ENCODE results near the gene GSTM3.

GSTM3 gene

DNA sequence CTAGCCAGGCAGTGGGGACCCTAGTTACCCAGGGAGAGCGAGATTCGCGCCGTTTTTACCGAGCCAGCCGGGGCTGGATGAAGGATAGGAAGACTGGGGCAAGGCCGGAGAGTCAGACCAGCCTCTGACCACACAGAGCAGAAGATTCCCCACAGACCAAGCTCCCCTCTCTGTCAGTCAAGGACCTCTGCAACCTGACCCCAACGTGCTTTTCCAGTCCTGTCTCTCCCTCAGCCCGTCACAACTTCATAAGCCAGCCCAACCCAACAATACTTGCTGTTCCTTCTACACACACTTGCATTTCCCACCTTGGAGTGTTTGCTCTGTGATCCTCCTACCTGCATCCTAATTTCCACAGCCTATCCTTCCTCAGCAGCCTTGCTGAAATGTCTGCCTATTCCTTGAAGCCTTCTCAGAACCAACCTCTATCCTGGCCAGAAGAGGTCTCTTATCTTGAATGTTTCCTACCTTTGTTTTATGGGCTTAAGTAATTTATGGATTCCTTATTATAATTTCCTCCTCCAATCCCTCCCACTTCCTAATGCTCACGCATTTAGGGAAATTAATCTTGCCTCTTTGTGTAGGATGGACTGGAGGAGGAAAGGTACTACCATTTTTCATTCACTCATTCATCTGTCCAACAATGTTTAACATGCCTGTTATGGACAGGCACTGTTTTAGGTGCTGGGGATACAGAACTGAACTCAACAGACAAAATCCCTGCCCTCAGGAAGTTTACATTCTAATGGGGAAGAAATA lies at the start of gene GSTM3:
GSTM3 (minus strand) TSS at position 424 of the 759 bp plus-strand sequence. CDS start 751 bp downstream, outside the sequence.
- Histone ChIP-seq H3K27me3 (ENCODE audit: low read depth) (no peaks in the 10 kb centered on the region; the same call in 1 of the 2 replicates), H3K4me3 (peak within 1 kb of the TSS; percentile 40), H3K4me1 (peaks cover 5% of the 10 kb centered on the region), H3K36me3 (replicated peaks) (no peaks in the 10 kb centered on the region; the same call in 1 of the 2 replicates), H3K9me3 (no peaks in the 10 kb centered on the region; the same call in 1 of the 2 replicates)
- DNase-seq (ENCODE audit: low spot score in 2 of 2): no peak
- in situ Hi-C loops (cut with MboI; ENCODE audit: low sequenced_read_pairs): no loop called here

DNA sequence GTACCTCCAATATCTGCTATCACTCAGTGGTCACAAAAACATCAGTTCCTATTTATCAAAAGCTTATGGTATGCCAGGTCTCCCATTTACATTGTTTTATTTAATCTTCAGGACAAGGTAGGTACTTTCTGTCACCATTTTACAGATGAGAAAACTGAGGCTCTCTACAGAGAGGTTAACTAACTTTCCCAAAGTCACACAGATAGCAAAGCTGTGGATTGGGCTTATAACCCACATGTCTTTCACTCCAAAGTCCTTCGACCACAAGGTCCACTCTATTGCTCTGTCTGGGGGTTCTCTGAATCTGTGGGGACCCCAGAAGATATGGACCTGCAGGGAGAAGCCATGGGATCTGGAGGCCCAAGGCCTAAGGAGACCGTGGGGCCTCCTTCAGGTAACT lies 49.5 kb upstream of the GSTM3 start:
- in situ Hi-C loops (cut with MboI; ENCODE audit: low sequenced_read_pairs): no loop called here
- H3K9me3 ChIP-seq: no peaks in the 10 kb centered on the region
- H3K36me3 ChIP-seq (replicated peaks): no peaks in the 10 kb centered on the region
- H3K27me3 ChIP-seq (ENCODE audit: low read depth): no peaks in the 10 kb centered on the region
- no peak overlapping the region for H3K4me3 ChIP-seq
- DNase-seq (ENCODE audit: low spot score in 2 of 2): no peak
- peaks cover 28% of the 10 kb centered on the region for H3K4me1 ChIP-seq

DNA sequence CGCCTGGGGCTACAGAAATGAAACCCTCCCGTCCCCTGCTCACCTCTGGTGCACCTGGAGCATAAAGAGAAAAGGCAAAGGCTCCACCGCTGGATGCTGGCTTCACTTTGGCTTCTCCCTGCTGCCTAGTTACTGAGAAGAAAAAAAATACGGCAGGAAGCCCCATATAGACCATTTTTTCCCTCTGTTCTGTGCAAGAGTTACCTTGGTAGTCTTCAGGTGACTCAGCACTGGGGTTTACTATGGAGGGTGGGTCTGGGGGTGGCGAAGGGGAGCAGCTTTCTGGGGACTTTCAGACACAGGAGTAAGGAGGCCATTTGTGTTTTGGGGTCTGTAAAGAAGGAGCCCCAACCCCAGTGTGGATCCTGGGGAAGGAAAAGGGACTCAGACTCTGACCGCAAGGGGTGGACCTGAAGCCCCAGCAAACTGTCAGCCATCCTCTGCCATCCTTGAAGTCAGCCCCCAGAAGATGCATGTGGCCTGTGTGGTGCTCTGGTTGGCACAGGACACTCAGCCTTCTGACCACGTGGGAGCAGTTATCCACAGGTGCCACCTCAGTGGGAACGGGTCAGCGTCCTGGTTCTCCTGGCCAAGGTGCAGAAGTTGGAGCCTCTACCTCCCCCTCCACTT lies 48.8 kb upstream of the GSTM3 start:
- Histone ChIP-seq H3K9me3 (no peaks in the 10 kb centered on the region), H3K4me1 (peaks cover 28% of the 10 kb centered on the region), H3K36me3 (replicated peaks) (no peaks in the 10 kb centered on the region), H3K27me3 (ENCODE audit: low read depth) (no peaks in the 10 kb centered on the region), H3K4me3 (no peak overlapping the region)
- in situ Hi-C loops (cut with MboI; ENCODE audit: low sequenced_read_pairs): no loop called here
- DNase-seq (ENCODE audit: low spot score in 2 of 2): no peak

DNA sequence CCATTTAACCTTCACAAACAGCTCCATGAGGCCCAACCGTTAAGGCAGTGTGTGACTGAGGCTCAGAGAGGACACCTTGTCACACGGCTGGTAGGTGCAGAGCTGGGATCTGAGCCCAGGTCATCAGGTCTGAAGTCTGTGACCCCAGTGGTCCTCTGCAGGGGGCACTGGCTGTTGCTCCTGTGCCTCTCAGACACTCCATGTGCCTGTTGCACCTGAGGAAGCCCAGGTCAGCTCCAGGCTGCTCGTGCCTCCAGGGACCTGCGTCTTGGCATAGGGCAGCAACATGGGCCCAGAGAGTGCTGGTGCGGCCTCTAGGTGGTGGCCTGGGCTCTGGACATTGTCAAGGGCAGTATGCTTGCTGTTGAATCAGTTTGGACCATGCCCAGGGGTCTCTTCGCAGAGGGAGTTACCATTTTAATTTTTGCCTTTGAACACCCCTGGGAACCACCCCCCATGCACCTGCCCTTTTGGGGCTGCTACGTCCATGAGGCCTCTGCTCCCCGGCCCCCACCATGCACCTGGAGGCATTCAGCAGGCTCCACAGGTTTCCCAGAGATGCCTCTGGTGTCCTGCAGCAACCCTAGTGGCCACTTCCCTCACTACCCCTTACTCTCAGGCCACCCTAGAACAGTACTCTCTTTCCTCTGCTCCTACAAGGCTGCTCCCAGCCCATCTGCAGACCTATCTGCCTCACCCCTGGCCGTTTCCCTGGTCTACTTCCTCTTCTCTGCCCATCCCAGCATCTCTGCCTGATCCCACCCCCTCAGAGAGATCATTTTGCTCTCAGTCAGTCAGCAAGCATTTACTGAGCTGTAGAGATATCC lies 48.1 kb upstream of the GSTM3 start:
- in situ Hi-C loops (cut with MboI; ENCODE audit: low sequenced_read_pairs): no loop called here
- H3K36me3 ChIP-seq (replicated peaks): no peaks in the 10 kb centered on the region
- peaks cover 24% of the 10 kb centered on the region for H3K4me1 ChIP-seq
- H3K27me3 ChIP-seq (ENCODE audit: low read depth): no peaks in the 10 kb centered on the region
- no peaks in the 10 kb centered on the region for H3K9me3 ChIP-seq
- DNase-seq (ENCODE audit: low spot score in 2 of 2): peak in 1 of 2 experiments; percentile 32
- no peak overlapping the region for H3K4me3 ChIP-seq

DNA sequence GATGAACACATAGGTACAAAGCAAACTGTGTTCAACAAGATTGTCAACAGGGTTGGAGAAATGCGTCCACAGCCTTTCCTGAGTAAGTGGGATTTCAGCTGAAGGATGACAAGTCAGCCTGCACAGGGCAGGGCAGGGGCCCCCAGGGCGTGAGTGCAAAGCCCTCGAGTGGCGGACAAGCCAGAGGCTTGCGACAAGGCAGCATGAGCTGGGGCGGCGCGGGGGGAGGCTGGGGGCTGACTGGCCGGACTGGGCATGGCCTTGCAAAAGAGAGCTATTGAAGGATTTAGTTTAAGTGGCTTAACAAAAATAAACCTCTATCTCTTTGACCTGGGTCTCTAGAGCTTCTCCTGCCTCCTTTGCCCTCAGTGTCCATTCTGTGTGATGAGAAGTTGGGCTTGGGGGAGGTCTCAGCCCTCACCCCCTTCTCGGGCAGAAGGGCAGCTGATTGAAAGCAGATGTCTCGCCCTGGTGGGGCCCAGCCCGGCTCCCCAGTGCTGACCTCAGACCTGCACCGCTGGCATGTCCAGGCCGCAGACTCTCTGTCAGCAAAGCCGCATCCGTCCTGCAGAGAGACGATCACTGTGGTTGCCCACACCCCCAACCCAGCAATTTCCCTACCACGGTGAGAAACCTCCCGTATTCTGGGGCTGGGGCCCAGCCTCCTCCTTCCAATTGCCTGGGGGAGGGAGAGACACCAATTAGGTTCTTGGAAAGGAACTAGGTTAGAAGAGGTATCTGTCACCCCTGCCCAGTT lies 47.2 kb upstream of the GSTM3 start:
- no peaks in the 10 kb centered on the region for H3K27me3 ChIP-seq (ENCODE audit: low read depth)
- no peaks in the 10 kb centered on the region for H3K36me3 ChIP-seq (replicated peaks)
- no peak overlapping the region for H3K4me3 ChIP-seq
- no peaks in the 10 kb centered on the region for H3K9me3 ChIP-seq
- in situ Hi-C loops (cut with MboI; ENCODE audit: low sequenced_read_pairs): no loop called here
- no peak for DNase-seq (ENCODE audit: low spot score in 2 of 2)
- peaks cover 15% of the 10 kb centered on the region for H3K4me1 ChIP-seq

DNA sequence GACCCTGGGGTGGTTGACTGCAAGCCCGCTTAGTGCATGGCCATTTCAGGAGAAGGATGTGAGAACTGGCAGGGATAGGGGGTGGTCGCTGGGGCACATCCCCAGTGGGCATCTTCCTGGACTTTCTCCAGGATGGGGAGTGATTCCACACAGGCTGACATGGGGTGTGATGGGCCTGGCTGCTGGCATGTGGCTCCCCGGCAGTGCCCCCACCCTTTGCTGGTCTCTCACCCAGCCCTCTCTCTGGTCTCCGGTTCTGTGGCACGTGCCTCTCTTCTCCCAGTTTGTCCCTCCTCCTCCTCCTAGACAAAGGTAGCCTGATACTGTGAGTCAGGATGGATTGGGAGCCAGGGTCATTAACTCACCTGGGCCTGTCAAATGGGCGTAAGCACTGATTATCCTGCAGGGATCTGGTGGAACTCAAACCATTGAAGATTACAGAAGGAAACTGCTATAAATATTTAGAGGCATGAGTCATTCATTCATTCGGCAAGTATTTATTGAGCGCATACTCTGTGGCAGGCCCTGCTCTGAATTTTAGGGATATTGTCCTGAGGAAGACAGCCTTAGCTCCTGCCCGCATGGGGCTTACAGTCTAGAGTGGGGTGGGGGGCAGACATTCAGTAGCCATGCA lies 46.5 kb upstream of the GSTM3 start:
- H3K4me1 ChIP-seq: peaks cover 8% of the 10 kb centered on the region
- in situ Hi-C loops (cut with MboI; ENCODE audit: low sequenced_read_pairs): no loop called here
- H3K4me3 ChIP-seq: no peak overlapping the region
- H3K9me3 ChIP-seq: no peaks in the 10 kb centered on the region
- H3K27me3 ChIP-seq (ENCODE audit: low read depth): no peaks in the 10 kb centered on the region
- DNase-seq (ENCODE audit: low spot score in 2 of 2): no peak
- H3K36me3 ChIP-seq (replicated peaks): no peaks in the 10 kb centered on the region

DNA sequence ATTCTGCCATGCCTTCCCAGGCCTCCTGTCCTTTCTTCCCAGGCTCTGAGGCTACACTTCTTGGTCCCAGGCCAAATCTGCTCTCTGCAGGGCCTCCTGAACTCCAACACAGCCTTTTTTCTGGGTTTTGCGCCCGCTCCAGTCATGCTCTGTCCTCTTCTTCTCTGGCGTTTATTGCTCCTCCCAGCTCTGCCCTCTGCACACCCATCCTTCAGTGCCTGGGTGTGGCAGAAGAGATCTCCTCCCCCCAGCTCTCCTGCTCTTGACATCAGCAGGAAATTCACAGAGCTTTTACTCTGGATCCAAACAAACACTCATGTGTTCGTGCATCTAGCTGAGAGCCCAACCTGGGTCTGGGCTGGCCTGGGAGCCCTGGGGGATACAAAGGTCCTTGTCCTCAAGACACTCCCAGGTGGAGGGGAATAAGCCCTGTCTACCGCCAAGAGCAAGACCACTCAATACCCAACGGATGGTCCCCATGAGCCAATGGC lies 45.7 kb upstream of the GSTM3 start:
- H3K9me3 ChIP-seq: no peaks in the 10 kb centered on the region
- no peak overlapping the region for H3K4me3 ChIP-seq
- H3K4me1 ChIP-seq: peaks cover under 1% of the 10 kb centered on the region
- no peaks in the 10 kb centered on the region for H3K36me3 ChIP-seq (replicated peaks)
- no peak for DNase-seq (ENCODE audit: low spot score in 2 of 2)
- in situ Hi-C loops (cut with MboI; ENCODE audit: low sequenced_read_pairs): no loop called here
- H3K27me3 ChIP-seq (ENCODE audit: low read depth): no peaks in the 10 kb centered on the region

DNA sequence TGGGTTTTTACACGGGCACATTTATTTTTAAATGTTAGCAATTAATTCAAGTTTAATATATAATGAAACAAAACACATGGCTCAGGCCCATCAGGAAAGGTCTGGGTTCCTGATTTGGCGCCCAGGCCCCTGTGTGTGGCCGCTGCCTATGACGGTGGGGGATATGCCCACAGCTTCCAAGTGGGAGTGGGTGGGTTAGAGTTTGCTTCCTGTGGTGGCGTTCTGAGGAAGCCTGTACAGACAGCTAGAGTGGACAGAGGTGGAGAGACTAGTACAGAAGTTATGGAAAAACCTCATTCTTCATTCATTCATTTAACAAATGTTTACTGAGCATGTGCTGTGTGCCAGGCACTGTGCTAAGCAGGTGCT lies 45.3 kb upstream of the GSTM3 start:
- Histone ChIP-seq H3K4me3 (no peak overlapping the region), H3K4me1 (no peaks in the 10 kb centered on the region), H3K36me3 (replicated peaks) (no peaks in the 10 kb centered on the region), H3K27me3 (ENCODE audit: low read depth) (no peaks in the 10 kb centered on the region), H3K9me3 (no peaks in the 10 kb centered on the region)
- no peak for DNase-seq (ENCODE audit: low spot score in 2 of 2)
- in situ Hi-C loops (cut with MboI; ENCODE audit: low sequenced_read_pairs): no loop called here

DNA sequence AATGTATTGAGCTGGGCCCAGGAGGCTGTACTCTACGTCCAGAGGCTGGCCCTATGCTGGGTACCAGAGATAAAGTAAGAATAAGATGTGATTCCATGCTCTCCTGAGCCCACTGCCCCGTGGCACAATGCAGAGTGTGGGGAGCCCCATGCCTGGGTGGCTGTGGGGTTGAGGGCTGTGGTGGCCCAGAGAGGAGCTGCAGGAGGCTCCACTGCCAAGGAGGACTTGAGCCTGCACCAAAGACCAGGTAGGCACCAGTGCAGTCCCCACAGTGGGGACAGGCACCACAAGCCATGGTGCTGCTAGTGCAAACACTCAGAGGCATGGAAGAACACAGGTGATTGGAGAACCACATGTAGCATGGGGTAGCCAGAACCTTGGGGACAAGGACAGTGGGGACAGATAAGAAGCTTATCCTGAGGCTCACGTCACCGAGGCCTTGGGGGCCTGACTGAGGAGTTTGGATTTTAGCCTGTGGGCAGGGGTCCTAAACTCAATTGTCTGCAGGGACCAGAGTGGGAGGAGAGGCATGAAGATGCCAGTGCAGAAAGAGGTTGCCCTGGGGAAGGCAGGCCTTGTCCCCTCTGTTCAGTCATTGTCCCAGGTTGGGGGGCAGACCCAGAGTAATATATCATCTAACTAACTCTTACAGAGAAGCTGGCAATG lies 44.7 kb upstream of the GSTM3 start:
- DNase-seq (ENCODE audit: low spot score in 2 of 2): no peak
- Histone ChIP-seq H3K4me1 (no peaks in the 10 kb centered on the region), H3K27me3 (ENCODE audit: low read depth) (no peaks in the 10 kb centered on the region), H3K9me3 (0 out of 2 replicates have a peak, but pooled peaks cover 3% of the 10 kb centered on the region), H3K4me3 (no peak overlapping the region), H3K36me3 (replicated peaks) (no peaks in the 10 kb centered on the region)
- in situ Hi-C loops (cut with MboI; ENCODE audit: low sequenced_read_pairs): no loop called here

DNA sequence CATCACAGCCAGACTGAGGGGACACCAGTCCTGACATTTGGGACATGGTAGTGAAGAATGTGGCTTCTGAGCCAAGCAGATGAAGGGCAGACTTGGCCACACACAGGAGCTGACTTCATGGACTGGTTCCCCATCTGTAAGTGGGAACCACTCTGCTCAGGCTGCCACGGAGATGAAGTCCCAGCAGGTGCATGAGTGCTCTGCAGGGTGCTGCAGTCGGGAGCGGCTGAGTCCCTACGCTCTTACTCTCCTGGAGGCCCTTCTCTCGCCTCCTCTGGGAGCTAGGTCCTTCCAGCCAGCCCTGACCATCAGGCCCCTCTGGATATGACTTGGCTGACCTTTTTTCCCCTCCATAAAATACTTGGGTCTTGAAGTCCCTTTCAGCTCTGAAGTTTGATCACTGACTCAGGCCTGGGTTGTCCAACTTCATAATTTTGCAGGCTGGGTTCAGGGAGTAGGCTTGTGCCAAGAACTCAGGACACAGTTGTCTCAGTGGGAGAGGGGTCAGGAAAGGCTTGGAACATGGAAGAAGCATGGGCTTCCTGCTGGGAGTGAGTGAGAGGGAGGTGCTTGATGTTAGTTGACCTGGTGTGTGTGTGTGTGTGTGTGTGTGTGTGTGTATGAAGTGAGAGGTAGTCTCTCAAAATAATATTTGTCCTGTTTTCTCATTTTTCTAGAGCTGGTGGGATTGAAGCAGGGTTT lies 43.9 kb upstream of the GSTM3 start:
- no peaks in the 10 kb centered on the region for H3K27me3 ChIP-seq (ENCODE audit: low read depth)
- H3K36me3 ChIP-seq (replicated peaks): no peaks in the 10 kb centered on the region
- in situ Hi-C loops (cut with MboI; ENCODE audit: low sequenced_read_pairs): no loop called here
- no peak for DNase-seq (ENCODE audit: low spot score in 2 of 2)
- H3K9me3 ChIP-seq: 0 out of 2 replicates have a peak, but pooled peaks cover 3% of the 10 kb centered on the region
- H3K4me3 ChIP-seq: no peak overlapping the region
- no peaks in the 10 kb centered on the region for H3K4me1 ChIP-seq

DNA sequence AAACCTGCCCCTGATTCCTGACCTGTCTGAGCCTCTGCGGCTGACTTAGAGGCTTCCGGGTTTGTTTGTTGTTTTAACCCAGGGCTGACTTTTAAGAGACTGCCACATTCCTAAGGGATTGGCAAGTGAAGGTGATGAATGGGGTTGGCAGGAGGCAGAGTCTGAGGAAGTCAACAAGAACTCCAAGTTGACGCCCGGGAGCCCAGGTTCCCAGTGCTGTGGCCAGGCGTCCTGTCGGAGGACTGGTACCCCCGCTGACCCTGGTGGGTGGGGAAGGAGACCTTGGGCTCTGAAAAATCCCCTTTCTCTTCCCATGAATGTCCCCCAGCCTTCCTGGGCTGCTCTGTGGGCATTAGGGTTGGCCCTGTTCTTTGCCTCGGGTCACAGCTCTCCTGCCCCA lies 42.6 kb upstream of the GSTM3 start:
- in situ Hi-C loops (cut with MboI; ENCODE audit: low sequenced_read_pairs): no loop called here
- Histone ChIP-seq H3K4me3 (no peak overlapping the region), H3K36me3 (replicated peaks) (no peaks in the 10 kb centered on the region), H3K9me3 (0 out of 2 replicates have a peak, but pooled peaks cover 3% of the 10 kb centered on the region), H3K4me1 (no peaks in the 10 kb centered on the region), H3K27me3 (ENCODE audit: low read depth) (no peaks in the 10 kb centered on the region)
- no peak for DNase-seq (ENCODE audit: low spot score in 2 of 2)

DNA sequence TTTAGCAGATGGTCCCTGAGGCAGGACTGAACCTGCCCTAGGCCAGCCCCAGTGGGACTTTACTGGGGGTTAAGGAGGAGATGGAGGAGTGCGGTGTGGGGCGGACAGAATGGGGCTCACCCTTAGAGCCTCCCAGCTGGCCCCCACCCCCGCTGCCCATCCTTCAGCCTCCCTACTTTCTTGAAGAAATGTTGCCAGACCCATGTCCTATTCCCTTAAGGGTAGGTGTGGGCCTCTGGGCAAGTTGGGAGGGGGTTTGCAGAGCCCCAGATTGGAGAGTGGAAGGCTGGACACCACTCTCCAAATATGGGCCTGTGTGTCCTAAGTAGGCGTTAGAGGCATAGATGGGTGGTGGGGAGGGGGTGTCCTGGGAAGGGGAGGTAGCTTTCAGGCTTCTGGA lies 42.1 kb upstream of the GSTM3 start:
- H3K4me1 ChIP-seq: no peaks in the 10 kb centered on the region
- 0 out of 2 replicates have a peak, but pooled peaks cover 3% of the 10 kb centered on the region for H3K9me3 ChIP-seq
- in situ Hi-C loops (cut with MboI; ENCODE audit: low sequenced_read_pairs): no loop called here
- no peaks in the 10 kb centered on the region for H3K27me3 ChIP-seq (ENCODE audit: low read depth)
- H3K36me3 ChIP-seq (replicated peaks): no peaks in the 10 kb centered on the region
- DNase-seq (ENCODE audit: low spot score in 2 of 2): no peak
- H3K4me3 ChIP-seq: no peak overlapping the region

All from HAP-1 (cell line).